GM18951 (cell line): ENCODE data around the gene KIAA1217.

ENCODE experiments used
- POLR2A ChIP-seq: IDR thresholded peaks from 4 replicates; pipeline ENCODE4 v1.6.1; 2011; ENCODE audit warnings: mild to moderate bottlenecking; ENCODE audit not compliant: insufficient read length, insufficient read depth; ENCODE audit errors: extremely low read depth
- in situ Hi-C: fragments of 300-500 bp; cut with MboI; formaldehyde crosslinking; loops from one replicate; pipeline ENCODE4 v1.12.0; 2022; ENCODE audit warnings: low sequenced_read_pairs, mixed read lengths, inconsistent platforms; ENCODE audit not compliant: unreplicated experiment

Gene KIAA1217

GRCh38 chr10:24208661-24209431 is at the start of gene KIAA1217:
KIAA1217 (plus strand) TSS chr10:24209138; CDS start chr10:24209194, 56 bp downstream.
- TF ChIP-seq POLR2A, result no peak
- in situ Hi-C loops, result no loop called here

DNA sequence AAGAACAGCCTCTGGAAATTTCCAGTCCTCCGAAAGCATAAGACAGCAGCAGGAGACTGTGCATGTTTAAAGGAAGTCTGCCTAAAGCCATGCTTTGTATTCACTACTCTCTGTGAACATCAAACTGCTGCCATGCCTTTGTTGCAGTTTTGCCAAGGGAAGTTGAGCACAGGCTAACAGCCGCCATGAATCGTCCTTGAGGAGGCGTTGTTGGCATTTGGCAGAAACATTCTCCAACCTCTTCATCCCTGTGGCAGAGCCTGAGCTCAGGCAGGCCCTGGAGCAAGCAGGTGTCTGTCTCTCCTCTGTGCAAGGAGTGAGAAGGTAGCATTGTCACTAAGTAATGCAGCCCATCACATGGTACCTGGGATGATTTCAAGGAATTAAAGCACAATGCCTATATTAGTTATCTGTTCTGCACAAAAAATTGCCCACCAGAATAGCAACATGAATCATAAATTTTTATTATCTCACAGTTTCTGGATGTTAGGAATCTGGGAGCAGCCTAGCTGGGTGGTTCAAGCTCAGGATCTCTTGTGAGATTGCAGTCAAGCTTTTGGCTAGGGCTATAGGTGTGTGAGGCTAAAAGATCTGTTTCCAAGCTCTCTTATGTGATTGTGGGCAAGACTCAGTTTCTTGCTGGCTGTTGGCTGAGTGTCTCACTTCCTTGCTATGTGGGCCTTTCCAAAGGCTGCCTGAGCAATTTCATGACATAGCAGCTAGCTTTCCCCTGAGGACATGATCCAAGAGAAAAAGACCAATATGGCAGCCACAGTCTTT is 46.5 kb upstream of the KIAA1217 start:
- in situ Hi-C loops, result no loop called here
- no peak for TF ChIP-seq POLR2A

DNA sequence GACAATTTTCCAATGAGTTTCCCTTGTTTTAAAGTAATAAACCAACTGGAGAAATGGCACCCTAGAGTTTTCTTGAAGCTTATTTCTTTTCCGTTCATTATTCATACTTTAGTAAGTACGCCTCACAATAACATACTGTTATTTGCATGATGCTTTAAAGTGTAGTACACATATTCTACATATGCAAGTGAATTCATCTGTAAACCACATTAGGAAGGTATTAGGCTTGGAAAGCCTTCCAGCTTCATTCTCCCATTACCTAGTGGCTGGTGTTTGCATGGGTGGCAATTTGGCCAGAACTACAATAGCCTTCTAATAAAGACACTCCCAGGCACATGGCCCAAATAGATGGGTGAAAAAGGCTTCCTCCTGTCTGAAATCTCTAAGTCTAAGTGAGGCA is 45.5 kb upstream of the KIAA1217 start:
- in situ Hi-C loops, result no loop called here
- TF ChIP-seq POLR2A, result no peak

- no peak for TF ChIP-seq POLR2A
- in situ Hi-C loops, result no loop called here
Observed at GRCh38 chr10:24168258-24169170, 40.4 kb upstream of the KIAA1217 start.

- no peak for TF ChIP-seq POLR2A
- in situ Hi-C loops, result no loop called here
Observed at GRCh38 chr10:24170199-24170598, 38.7 kb upstream of the KIAA1217 start.

- in situ Hi-C loops, result no loop called here
- no peak for TF ChIP-seq POLR2A
Observed at GRCh38 chr10:24172909-24173308, 36.0 kb upstream of the KIAA1217 start.

DNA sequence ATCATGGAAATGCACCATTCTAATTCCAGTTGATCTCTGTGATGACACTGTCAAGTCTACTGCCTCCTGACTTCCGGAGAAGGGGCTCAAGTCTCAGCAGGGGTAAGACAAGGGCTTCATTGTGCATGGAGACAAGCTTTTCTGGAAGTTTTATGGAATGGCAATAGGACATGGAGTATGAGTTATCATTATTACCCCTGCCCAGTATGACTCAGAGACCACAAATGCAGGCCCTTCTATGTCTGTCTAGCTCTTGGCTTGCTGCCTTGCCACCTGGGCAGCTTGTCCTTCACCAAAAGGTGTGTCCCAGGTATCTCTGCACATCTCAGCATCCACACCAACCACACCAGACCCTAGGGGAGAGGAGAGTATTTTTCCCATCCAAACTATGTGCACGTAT is 34.9 kb upstream of the KIAA1217 start:
- in situ Hi-C loops, result no loop called here
- TF ChIP-seq POLR2A, result no peak

DNA sequence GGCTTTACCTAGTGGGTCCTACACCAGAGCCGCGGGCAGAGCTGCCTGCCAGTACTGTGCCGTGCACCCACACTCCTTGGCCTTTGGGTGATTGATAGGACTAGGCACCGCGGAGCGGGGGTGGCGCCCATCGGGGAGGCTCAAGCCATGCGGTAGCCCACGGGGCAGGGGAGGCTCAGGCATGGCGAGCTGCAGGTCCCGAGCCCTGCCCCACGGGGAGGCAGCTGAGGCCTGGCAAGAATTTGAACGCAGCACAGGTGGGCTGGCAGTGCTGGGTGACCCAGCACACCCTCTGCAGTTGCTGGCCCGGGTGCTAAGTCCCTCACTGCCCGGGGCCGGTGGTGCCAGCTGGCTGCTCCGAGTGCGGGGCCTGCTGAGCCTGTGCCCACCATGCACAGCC is 32.3 kb upstream of the KIAA1217 start:
- no peak for TF ChIP-seq POLR2A
- in situ Hi-C loops, result no loop called here

- in situ Hi-C loops, result no loop called here
- no peak for TF ChIP-seq POLR2A
Observed at GRCh38 chr10:24177636-24178035, 31.3 kb upstream of the KIAA1217 start.

DNA sequence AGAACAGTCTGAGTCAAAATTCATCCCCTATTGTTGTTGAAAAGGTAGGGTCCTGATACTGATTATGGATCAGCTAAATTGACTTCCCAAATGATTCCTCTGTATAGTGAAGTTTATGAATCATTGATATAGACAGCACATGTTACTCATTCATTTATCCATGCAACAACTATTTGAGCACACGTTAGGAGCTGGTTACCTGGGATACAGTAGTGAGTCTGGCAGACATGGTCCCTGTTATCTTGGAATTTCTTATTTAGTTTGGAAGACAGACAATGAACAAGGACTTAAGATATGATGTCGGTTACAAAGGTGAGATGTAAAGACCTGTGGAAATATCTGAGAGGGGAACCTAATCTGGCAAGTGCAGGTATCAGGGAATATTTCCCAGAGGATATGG is 28.0 kb upstream of the KIAA1217 start:
- no peak for TF ChIP-seq POLR2A
- in situ Hi-C loops, result no loop called here

DNA sequence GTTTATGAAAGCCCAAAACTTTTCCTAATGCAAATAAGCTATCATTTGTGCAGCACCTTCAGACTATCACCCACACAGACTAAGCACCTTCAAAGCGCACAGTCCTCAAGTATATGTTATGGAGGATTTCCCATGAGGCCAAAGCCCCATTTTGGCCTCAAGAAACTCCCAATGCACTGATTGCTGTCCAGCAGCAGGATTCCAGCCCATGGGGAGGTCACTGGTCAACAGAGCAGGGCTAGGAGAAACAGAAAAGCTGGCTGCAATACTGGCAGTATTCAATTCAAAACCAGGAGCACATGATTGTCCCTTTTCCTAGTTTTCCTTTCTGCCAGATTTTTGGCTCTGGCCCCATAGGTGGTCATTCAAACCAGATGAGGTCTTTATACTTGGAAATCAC is 24.5 kb upstream of the KIAA1217 start:
- no peak for TF ChIP-seq POLR2A
- in situ Hi-C loops, result no loop called here

GRCh38 chr10:24193330-24193729 is 15.6 kb upstream of the KIAA1217 start:
- in situ Hi-C loops, result no loop called here
- TF ChIP-seq POLR2A, result no peak

- in situ Hi-C loops, result no loop called here
- no peak for TF ChIP-seq POLR2A
Observed at GRCh38 chr10:24197263-24197662, 11.7 kb upstream of the KIAA1217 start.

- no peak for TF ChIP-seq POLR2A
- in situ Hi-C loops, result no loop called here
Observed at GRCh38 chr10:24201503-24202180, 7.3 kb upstream of the KIAA1217 start.
